NCI-H146 treated with DMSO at 0.1 percent for 48 hours (cell line): ENCODE results near the gene JMJD1C.

ENCODE experiments used
- DNase-seq: peaks from one replicate; lab custom pipeline; 2025; ENCODE audit not compliant: unreplicated experiment; lab: John Stamatoyannopoulos, UW

Gene JMJD1C

GRCh38 chr10:63228237-63228636 lies 237.5 kb downstream of the JMJD1C start:
- no peak for DNase-seq

- no peak for DNase-seq
These were observed 238.4 kb downstream of the JMJD1C start for GRCh38 chr10:63227207-63227895.

- DNase-seq, result no peak
These were observed 241.5 kb downstream of the JMJD1C start for GRCh38 chr10:63224241-63224640.

- DNase-seq, result no peak
These were observed 243.8 kb downstream of the JMJD1C start for GRCh38 chr10:63221950-63222349.

- DNase-seq, result no peak
These were observed 246.0 kb downstream of the JMJD1C start for GRCh38 chr10:63219749-63220148.

GRCh38 chr10:63217120-63217605 lies 248.6 kb downstream of the JMJD1C start:
- peak; percentile 36 for DNase-seq

- DNase-seq, result no peak
These were observed 251.2 kb downstream of the JMJD1C start for GRCh38 chr10:63214571-63214970.

GRCh38 chr10:63213489-63213888 lies 252.3 kb downstream of the JMJD1C start:
- DNase-seq, result no peak

- no peak for DNase-seq
These were observed 255.1 kb downstream of the JMJD1C start for GRCh38 chr10:63210611-63211196.

- no peak for DNase-seq
These were observed 256.1 kb downstream of the JMJD1C start for GRCh38 chr10:63209705-63210104.

- DNase-seq, result no peak
These were observed 256.8 kb downstream of the JMJD1C start for GRCh38 chr10:63208986-63209385.

GRCh38 chr10:63206997-63207811 lies 258.6 kb downstream of the JMJD1C start:
- DNase-seq, result no peak

GRCh38 chr10:63206576-63206975 lies 259.2 kb downstream of the JMJD1C start:
- DNase-seq, result no peak

GRCh38 chr10:63205421-63205820 lies 260.4 kb downstream of the JMJD1C start:
- DNase-seq, result no peak

GRCh38 chr10:63204667-63205391 lies 260.9 kb downstream of the JMJD1C start:
- DNase-seq, result no peak

- no peak for DNase-seq
These were observed 264.7 kb downstream of the JMJD1C start for GRCh38 chr10:63201118-63201517.

- DNase-seq, result no peak
These were observed 265.3 kb downstream of the JMJD1C start for GRCh38 chr10:63200431-63200830.

- no peak for DNase-seq
These were observed 266.1 kb downstream of the JMJD1C start for GRCh38 chr10:63199716-63200115.

- no peak for DNase-seq
These were observed 268.3 kb downstream of the JMJD1C start for GRCh38 chr10:63197344-63198092.

GRCh38 chr10:63192826-63193225 lies 273.0 kb downstream of the JMJD1C start:
- no peak for DNase-seq

GRCh38 chr10:63175534-63175933 lies 290.2 kb downstream of the JMJD1C start:
- DNase-seq, result no peak
